DMS53 treated with DMSO at 0.1 percent for 48 hours (cell line): ENCODE measurements around the gene PGR.
A peak's percentile ranks its signal among the peaks of the same experiment; 100 is the strongest.

ENCODE experiments used
- DNase-seq: peaks from one replicate; lab custom pipeline; 2025; ENCODE audit not compliant: unreplicated experiment; lab: John Stamatoyannopoulos, UW

Gene PGR

DNA sequence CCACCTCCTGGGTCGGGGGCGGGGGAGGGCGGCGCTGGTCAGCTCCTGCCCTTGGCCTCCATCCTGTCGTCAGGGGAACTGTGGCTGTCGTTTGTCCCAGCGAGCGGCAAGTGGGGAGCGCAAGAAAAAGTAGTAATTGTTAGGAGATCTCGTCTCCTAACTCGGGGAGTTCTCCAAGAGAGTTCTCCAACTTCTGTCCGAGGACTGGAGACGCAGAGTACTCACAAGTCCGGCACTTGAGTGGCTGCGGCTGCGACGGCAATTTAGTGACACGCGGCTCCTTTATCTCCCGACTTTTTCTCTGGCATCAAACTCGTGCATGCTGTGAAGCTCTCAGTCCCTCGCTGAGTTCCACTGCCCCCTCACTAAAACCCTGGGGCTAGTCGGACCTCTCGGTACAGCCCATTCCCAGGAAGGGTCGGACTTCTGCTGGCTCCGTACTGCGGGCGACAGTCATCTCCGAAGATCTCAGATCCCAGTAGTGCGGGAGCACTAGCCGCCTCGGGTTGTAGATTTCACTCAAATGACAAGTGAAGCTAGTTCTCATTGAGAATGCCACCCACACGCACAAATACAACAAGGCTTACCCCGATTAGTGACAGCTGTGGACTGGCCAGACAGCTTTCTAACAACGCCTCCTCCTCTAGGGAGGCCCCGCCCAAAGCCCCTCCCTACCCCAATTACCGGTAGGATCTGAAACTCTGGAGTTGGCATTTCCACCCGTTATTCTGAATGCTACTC is at the start of gene PGR:
Gene PGR (minus strand): TSS at position 611 of the 741 bp plus-strand sequence. CDS start 743 bp downstream, outside the sequence.
- DNase-seq = peak; percentile 52

DNA sequence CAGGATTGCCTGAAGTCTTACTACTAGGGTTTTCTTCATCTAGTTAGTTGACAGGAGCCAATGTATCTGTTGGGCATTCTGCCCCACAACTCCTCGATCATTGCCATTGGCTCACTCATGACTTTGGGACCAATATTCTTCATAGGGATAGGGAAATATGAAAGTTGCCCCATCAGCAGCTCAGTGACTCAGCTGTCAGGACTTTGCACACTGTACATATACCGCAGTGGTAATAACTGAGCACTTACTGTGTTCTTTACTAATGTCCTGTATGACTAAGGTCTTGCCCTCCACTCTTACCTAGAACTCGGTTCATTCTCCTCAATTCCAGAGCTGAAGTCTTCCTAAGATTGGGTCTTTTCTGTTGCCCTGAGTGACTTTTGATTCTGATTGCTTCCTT is 46.8 kb upstream of the PGR start:
- no peak for DNase-seq

DNA sequence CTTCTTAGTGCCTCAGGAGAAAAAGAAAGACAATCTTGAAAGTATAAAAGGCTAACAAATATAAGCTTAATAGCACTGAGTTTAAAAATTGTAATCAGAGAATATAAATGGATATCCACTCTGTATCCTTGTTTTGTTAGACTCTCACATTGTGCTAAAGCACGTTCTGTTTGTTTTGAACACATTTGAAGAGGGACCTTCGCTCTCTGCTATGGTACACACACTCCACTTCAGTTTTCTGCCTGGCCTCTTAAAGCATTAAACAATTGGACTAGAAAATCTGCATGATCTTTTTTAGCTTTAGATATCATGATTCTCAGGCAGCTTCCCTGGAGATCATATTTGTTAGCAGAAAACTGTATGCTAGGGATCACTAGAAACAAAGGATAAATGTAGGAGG is 40.3 kb upstream of the PGR start:
- DNase-seq = peak; percentile 76

DNA sequence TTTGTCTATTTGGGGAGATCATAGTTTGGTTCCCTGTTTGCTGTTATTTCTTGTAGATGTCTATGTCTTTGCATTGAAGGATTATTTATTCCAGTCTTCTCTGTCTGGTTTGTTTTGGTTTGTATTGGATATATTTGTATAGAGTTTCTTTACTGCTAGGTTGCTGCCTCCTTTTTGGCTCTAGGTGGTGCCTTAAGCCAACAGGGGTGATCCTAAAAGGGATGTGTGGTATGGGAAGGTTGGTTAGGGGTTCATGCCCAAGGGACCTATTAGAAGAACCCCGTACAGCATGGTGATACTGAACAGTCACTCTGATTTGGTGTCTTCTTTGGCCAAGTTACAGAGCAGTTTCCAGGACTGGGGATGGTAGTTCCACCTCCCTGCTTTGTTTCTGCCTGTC is 36.4 kb upstream of the PGR start:
- no peak for DNase-seq

DNA sequence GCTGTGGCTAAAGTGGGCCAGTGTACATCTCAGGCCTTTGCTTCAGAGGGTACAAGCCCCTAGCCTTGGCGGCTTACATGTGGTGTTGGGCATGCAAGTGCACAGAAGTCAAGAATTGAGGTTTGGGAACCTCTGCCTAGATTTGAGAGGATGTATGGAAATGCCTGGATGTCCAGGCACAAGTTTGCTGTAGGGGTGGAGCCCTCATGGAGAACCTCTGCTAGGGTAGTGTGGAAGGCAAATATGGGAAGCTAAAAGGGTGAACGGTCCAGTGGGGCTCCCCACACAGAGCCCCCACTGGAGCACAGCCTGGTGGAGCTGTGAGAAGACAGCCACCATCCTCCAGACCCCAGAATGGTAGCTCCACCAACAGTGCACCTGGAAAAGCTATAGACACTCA is 28.5 kb upstream of the PGR start:
- DNase-seq = no peak

DNA sequence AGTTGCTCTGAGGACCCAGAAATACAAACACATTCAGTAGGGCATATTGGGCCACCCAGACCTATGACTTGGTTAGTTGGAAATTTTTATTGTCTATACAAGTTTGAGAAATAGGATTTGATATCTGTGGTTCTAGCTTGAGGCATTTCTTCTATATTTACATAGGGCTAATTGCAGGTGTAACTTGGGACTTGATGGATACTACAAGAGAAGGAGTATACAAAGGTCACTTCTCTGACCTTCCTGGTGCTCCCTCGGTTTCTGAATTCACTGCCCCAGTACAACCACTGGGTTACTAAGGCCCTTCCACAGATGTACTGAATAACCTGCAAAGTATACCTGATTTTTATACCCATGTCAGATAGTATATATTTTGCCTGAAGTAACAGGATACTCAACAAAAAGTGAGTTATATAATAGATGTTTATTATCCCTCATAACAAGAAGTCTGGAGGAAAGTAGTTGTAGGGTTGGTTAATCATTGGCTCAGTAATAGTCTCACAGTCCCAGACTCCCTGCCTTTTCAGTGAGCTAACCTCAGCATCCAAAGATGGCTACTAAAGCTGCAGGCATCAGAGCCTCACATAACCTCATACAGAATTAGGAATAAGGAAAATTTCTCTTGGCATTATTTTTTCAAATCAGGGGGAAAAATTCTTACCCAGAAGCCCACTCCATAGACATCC is 8.8 kb upstream of the PGR start:
- peak; percentile 27 for DNase-seq

DNA sequence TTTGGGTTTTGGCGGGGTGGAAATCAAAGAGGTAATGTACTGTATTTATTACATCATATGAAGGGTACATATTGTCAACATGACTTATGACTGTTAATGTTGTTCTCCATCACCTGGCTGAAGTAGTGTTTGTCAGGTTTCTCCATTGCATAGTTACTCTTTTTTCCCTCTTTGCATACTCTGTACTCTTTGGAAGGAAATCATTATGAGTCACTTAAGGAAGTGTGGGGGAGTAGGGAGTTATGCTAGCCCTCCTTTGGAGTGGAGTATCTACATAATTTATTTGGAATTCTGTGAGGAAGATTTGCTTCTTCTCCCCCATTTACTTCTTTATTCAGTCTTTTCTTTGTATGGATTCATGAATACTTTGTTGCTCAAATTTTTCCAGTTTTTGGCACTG is 3.6 kb upstream of the PGR start:
- DNase-seq = no peak

DNA sequence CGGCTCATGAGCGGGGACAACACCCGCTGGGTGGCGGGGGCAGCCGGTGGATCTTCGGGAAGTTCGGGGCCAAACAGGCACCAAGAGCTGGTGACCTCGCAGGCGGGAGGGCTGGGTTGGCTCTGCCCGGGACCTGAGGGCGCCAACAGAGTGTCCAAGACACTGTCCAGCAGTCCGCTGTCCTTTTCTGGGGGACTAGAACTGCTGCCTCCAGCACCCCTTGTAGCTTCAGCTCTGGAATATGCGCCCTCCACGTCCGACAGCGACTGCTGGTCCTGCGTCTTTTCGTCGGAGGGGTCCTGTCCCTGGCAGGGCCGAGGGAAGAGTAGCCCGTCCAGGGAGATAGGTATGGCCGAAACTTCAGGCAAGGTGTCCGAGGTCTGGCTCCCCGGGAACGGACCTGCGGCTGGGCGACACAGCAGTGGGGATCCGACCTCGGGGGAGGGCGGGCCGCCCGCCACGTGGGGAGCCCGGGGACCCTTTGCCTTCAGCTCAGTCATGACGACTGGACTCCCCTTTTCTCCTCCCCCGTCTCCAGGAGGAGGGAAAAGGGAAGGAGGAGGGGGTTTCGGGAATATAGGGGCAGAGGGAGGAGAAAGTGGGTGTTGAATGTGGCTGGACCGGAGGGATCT is 926 bp downstream of the PGR start:
- no peak for DNase-seq

DNA sequence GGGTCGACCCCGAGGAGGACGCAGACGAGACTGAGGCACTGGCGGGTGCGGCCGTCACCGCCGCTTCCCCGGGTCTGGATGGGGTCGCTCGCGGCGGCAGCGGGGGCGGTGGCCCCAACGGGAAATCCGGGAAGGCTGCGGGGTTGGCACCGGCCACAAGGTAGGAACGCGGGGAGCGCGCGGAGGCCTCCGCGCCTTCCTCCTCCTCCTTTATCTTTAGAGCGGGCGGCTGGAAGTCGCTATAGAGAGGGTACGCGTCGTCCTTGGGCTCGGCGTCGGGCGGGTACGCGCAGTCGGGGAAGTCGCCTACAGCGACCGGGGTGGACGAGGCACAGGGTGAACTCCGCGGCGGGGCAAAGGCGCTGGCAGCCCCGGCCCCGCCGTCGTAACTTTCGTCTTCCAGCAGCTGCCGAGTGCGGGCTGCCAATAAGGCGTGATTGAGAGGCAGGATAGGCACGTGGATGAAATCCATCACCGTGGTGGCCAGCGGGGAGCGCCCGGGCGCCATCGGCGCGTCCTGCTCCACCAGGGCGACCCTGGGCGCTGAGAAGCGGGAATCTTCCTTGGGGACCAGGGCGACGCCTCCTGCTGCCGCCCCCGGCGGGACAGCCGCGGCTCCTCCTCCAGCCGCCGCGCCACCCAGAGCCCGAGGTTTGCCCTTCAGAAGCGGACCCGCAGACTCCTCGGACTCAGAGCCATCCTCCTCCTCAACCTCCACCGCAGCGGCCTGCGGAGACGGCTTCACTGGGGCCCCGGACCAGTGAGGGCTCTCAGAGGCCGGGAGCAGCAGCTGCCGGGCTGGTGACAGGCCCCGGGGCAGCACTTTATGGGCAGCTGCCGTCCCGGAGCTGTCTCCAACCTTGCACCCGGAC is 1.7 kb downstream of the PGR start:
- peak; percentile 44 for DNase-seq

DNA sequence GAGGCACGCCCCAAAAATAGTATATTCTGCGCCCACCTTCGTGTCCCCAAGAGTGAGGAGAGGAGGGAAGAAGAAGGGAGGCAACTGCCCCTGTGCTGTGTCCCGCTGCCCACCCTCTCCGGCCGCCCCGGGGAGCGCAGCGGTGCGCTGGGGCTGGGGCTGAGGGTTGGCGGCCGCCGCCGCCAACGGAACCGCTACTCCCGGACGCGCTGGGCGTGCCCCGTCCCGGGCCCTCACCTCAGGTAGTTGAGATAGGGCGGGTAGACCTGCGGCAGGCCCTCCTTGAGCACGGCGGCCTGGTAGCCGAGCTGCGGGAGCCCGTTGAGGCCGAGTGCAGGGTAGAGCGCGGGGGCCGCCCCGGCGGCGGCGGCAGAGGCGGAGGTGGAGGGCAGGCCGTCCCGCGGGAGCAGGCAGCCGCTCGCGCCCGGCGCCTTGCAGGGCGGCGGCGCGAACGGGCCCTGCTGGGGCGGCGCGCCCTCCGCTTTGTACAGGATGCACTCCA is 2.4 kb downstream of the PGR start:
- no peak for DNase-seq

DNA sequence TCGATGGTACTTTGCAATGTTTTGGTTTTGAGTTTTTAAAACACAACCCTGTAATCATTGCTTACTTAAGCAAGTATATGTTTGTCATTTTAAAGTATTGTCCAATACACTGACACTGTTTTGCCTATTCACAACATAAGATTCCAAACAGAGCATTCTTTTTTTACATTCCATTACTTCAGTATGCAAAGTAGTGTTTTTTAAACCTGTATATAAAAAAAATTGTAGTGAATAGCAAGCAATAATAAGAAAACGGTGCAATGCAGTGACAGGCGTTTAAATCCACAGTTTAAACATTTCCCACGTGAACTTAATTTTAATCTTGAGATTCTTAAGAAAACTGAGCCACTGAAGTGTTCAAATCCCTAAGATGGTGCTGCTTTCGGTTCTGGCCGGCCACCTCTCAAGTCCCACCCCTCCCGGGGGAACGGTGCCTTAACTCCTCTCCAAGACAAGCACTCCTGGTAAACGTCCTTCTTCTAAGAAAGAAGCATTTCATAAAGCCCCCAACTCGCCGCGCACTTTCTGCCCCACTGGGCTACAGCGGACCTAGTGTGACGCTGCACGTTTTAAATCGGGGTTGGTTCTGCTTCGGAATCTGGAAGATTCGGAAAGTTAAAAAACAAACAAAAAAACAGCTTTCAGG is 2.9 kb downstream of the PGR start:
- DNase-seq = no peak

DNA sequence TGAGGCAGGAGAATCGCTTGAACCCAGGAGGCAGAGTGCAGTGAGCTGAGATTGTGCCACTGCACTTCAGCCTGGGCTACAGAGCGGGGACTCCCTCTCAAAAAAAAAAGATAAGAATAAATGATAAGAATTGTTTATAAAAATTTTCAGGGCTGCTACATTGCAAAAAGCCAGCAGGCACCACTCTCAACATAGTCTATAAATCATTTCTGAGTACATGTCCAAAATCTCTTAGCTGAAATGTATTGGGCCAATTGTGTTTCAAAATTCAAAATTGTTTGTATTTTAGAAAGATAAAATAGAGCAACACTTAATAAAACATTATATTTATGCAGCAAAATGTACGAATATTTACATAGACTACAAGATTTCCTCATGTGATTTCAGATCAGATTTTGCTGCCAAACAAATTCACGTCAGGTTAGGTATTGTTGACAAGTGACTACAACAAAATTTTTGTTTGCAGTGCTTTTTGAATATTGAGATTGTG is 13.9 kb downstream of the PGR start:
- no peak for DNase-seq

DNA sequence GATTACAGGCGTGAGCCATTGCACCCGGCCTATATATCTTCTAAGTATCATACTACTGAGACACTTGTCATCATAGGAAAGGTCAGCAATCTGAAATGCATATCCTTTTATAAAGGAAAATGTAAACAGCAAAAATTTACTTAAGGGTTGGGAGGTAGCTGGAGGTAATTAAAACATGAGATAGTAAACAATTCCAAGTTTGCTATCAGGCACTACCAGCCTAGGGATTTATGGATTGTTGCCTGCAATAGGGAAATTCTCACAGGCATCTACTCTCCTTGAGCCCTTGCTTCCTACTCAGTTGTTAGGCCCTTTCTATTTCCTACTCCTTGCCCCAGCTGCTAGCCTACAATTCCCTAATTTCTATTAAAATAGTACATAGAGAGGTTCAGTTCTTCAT is 16.1 kb downstream of the PGR start:
- no peak for DNase-seq

DNA sequence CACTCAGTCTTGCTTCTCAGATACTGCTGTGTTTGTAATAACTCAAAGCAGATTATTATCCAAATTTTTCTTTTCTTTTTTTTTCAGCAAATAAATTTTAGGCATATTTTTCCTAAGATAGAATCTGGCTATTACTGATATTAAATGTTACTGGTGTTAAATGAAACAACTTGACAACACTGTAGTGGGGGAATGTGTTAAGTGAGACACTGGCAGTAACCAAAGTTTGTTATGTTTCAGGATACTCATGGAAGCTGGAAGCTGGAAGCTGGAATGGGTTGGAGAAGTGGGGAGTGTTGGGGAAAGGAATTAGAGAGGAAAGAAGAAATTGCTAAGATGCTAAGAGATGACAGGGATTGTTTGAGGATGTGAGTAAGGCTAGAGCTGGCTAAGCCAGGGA is 24.9 kb downstream of the PGR start:
- DNase-seq = no peak

DNA sequence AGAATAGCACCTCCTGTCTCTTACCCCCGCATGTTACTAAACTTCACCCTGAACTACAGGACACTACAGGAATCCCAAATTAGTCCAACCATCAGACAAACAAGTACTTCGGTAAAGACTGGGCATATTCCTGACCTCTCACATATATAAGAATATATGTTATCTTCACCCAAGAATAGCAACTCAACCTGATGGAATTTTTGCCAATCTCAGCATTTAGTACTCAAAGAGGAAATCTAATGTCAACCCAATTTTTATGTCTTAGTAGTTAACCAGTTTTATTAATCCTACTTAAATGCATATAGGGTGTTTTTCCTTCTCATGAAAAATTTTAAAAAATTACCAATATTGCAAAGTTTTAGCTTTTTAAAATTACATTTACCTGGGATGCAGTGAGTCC is 26.2 kb downstream of the PGR start:
- DNase-seq = no peak

DNA sequence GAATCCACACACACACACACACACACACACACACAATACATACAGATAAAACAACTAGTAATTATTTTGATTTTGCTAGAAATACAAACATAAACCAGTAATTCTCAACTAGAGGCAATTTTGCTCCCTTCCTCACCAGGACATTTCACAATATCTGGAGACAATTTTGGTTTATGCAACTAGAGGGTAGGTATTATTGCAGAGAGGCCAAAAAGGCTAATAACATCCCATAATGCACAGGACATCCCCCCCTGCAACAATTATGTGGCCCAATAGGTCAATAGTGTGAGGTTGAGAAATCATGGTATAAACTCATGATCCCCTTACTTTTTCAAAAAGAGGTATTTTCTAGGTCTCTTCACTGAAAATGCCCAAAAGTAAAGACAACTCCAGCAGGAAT is 29.0 kb downstream of the PGR start:
- DNase-seq = no peak

DNA sequence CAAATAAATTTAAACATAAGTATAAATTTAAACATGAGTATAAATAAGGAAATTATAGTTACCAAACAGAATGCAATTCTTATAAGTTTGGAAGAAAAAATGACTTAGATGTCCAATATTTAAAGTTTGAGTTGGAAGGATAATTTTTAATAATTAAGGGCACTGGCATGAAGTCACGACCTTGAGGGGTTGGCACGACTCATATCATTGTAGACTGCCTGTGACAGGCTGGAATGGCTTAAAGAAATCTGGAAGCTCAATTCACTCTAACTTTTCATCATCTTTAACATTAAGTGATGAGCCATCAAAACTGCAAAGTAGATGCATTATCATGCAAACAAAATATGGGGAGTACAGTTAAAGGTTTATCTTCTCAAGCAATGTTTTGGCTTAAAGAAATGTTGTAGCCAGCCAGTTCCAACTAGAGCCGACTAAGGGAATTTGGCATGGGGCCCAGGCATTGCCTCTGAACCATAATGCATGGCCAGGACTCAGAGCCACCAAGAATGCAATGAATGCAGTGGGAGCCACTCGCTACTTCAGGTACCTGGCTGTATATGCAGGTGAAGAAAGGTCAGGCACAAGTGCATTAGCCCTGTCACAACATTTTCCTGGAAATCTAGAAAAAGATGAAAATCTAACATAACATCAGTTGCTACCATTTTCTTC is 33.4 kb downstream of the PGR start:
- no peak for DNase-seq

DNA sequence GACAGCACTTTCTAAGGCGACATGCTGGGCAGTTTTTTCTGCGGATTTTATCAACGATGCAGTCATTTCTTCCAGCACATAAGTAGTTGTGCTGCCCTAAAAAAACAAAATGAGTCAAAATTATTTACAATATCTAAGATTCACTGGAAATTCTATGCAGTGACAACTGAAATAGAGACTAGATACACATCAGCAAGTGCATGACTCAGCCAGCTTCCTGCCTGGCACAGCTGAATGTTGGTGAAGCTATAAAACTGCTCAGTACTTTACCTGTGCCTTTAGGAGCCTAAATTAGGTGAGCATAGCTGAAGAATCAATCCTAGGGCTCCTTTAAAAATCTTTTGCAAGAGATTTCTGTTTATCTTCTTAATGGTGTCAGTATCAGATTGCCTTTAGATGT is 37.8 kb downstream of the PGR start:
- peak; percentile 96 for DNase-seq

DNA sequence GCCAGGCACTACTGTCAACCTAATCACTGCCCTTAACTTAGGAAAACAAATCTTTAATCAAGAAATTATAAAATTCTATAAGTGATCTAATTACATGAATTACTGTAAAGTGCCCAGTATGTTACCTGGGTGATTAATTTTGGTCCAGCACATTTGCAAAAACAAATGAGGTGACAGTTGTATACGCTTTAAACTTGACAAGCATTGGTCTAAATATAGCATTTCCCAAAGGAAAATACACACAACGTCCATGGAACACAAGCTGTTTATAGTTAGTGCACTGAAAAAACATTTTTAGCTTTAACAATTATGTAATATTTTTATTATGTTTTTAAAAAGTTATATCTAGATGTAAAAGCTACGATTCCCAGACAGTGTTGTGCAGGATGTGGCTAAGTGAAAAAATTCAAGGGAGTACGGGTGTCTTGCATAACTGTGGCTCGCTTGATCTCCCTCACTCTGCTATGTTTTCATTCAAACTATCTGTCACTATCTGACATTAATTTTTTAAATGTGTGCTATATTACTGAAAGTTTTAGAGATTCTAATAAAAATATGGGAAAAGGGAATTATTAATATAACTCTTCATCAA is 38.8 kb downstream of the PGR start:
- no peak for DNase-seq

DNA sequence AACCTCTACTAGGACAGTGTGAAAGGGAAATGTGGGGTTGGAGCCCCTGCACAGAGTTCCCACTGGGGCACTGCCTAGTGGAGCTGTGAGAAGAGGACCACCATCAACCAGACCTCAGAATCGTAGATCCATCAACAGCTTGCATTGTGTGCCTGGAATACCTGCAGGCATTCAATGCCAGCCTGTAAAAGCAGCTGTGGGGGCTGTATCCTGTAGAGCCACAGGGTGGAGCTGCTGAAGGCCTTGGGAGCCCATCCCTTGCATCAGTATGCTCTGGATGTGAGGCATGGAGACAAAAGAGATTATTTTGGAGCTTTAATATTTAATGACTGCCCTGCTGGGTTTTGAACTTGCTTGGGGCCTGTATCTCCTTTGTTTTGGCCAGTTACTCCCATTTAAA is 46.3 kb downstream of the PGR start:
- no peak for DNase-seq
